Subcutaneous adipose tissue (tissue), 4 donors: ENCODE measurements around the gene CDK18. TPM values are rescaled to one million over a fixed set of nuclear protein-coding genes. Genes with fewer than 3 reads are reported as not detected.

Experiments used
- total RNA-seq, 4 donors: library from RNA; depleted of rRNA; stranded (reverse); fragments of >200 nt; gene quantifications; one replicate each; pipeline ENCODE4 v1.1.0, GENCODE V29; 2016
- TF ChIP-seq, protein P1 (sequence below): fragments of 450-650 bp; IDR thresholded peaks from one replicate; pipeline ENCODE4 v1.5.1; 2016; ENCODE audit warnings: low read depth, mild to moderate bottlenecking, control low read depth, antibody characterized with exemption, moderate library complexity

CDK18 gene
- total RNA-seq, 4 donors from 2014 or later = 1.6 to 7.8 (median 2.4) TPM

DNA sequence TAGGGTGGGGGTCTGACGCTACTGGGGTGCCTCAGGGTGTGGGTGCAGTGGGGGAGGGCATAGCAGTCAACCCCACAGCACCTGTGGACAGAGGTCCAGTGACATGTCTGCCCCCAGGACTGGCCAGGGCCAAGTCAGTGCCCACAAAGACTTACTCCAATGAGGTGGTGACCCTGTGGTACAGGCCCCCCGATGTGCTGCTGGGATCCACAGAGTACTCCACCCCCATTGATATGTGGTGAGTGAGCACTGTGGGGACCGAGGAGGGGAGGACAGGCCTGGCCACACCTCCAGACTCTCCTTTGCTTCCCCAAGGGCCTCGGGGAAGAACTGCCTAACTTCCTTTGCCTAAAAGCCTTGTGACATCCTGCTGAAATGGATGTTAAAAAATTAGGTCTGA, 23.5 kb downstream of the CDK18 start:
- TF ChIP-seq, protein P1, sequence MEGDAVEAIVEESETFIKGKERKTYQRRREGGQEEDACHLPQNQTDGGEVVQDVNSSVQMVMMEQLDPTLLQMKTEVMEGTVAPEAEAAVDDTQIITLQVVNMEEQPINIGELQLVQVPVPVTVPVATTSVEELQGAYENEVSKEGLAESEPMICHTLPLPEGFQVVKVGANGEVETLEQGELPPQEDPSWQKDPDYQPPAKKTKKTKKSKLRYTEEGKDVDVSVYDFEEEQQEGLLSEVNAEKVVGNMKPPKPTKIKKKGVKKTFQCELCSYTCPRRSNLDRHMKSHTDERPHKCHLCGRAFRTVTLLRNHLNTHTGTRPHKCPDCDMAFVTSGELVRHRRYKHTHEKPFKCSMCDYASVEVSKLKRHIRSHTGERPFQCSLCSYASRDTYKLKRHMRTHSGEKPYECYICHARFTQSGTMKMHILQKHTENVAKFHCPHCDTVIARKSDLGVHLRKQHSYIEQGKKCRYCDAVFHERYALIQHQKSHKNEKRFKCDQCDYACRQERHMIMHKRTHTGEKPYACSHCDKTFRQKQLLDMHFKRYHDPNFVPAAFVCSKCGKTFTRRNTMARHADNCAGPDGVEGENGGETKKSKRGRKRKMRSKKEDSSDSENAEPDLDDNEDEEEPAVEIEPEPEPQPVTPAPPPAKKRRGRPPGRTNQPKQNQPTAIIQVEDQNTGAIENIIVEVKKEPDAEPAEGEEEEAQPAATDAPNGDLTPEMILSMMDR = no peak

DNA sequence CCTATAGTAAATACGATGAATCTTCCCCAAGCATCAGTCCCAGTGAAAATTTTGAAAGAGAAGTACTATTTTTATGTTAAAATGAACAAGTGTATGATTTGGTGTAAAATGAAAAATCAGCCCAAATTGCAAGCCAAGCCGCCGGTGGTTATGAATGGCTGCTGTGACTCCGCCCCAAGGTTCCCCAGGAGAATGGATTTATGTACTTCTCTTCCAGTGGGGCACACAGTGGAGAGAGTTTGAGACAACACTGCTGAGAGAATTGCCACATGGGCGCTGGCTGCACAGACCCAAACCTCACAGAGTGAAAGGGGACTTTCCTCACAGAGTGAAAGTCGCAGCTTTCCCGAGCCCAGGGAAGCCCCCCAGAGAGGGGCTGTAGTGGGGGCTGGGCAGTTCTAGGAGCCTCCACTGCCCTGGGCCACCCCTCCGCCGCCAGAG, 24.0 kb downstream of the CDK18 start:
- TF ChIP-seq, protein P1 = no peak

DNA sequence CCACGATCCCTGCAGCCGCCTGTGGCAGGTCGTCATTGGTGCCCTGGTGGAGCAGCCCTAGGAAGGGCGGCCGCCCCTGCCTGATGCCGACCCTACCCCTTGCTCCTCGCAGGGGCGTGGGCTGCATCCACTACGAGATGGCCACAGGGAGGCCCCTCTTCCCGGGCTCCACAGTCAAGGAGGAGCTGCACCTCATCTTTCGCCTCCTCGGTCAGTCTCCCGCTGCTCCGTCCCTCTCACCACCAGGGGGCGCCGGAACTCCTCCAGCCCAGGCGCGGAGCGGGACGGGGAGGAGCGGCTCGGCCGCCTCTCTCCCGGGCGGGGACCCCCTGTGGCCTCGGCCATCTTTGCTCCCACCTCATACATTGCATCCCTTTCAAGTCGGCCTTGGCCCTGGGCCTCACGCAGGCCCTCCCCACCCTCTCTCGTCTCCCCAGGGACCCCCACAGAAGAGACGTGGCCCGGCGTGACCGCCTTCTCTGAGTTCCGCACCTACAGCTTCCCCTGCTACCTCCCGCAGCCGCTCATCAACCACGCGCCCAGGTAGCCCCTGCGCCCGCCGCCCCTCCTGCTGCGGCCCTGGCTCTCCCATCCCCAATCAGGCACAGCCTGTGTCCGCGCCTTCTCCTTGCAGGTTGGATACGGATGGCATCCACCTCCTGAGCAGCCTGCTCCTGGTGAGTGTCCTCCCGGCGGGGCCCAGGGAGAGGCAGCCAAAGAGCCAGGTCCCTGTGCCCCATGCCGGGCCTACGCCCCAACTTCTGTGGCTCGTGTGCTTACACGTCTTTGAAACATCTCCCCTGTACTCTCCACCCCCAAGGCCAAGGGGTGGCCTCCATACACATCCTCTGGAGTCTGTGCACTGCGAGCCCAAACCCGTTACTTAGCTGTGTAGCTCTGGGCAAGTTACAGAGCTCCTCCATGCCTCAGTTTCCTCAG, 24.7 kb downstream of the CDK18 start:
- TF ChIP-seq, protein P1 = no peak

DNA sequence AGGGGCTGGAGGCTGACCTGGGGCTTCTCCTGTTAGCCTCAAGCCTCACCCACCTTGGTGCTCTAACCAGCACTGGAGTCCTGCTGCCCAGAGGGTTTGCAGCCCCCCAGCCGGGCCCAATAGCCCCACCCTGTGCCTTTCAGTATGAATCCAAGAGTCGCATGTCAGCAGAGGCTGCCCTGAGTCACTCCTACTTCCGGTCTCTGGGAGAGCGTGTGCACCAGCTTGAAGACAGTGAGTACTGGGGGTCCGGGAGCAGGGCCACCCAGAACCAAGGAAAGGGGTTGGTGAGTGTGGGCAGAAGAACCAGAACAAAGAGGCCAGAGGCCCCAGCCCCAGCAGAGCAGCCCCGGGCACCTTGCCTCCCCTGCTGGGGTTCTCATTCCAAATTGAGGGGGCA, 25.6 kb downstream of the CDK18 start:
- TF ChIP-seq, protein P1 = no peak

DNA sequence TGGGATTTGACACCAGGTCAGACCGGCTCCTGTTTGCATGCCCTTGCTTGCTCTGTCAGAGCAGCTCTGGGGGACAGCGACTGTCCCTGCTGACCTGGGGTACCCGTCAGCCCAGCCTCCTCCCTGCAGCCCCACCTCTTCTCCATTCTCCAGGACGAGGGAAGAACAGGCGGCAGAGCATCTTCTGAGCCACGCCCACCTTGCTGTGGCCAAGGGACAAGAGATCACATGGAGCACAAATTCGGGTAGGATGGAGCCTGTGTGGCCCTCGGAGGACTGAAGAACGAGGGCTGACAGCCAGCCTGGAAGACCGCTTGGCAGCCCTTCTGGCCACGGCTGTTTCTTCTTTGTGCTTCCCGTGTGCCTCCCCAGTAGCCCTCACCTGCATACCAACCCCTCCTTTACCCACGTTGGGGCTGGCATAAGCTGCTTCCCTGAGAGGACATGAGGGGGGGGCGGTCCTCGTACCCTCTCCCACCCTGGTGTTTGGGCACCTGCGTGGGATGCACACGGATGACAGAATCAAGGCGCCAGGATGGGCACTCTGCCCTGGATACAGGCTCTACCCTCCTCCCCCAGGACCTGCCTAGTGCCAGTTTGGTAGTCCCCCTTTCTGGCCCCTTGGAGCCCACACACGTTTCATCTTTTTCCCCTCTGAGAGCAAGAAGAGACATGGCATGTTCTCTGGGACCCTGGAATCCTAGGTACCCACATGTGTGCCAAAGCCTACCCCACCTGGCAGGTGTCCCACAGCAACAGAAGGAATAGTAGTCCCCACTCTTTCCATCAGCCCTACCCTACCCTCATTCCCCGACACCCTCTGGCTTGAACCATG, 26.9 kb downstream of the CDK18 start:
- TF ChIP-seq, protein P1 = no peak

DNA sequence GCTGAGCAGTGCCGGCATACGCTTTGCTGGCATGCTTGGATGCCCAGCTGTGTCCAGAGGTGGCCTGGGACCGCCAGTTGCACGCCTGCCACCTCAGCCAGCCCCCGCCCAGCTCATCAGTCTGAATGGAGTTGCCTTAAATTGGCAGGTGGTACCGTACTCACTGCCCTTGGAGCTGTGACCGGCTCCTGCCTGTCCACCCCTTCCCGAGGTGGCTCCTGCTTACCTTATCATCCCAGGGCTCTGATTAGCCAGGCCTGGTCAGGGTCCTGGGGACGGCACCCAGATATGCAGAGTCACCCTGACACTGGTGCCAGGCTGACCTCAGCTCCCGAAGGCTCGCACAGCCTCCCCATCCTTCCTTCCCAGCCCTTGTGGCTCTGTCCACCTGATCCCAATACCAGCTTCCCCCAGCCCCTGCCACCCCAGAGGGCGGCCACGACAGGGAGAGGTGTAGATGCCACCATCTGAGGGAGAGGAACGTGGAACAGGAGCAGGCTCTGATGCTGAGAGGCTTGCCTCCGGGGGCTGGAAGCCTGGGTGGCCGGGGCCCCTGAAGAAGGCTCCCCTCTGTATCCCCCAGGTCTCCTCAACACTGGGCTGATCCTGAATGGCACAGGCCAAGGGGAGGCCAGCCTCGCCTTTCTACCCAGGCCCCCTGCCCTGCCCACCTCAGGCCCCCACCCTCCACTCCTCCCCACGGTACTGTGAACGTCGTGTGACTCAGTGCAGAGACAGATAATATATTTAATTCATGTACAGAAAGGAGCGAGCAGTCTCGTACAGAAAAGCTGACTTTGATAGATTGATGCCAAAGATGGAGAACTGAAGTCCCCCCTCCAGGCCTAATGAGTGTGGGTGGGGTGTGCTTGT, 27.8 kb downstream of the CDK18 start:
- TF ChIP-seq, protein P1 = no peak
